Measurements from ENCODE around the gene PODXL2.

GRCh38 chr3:127690106-127690505, 61.1 kb downstream of the PODXL2 start:
- TF ChIP-seq, protein P1, sequence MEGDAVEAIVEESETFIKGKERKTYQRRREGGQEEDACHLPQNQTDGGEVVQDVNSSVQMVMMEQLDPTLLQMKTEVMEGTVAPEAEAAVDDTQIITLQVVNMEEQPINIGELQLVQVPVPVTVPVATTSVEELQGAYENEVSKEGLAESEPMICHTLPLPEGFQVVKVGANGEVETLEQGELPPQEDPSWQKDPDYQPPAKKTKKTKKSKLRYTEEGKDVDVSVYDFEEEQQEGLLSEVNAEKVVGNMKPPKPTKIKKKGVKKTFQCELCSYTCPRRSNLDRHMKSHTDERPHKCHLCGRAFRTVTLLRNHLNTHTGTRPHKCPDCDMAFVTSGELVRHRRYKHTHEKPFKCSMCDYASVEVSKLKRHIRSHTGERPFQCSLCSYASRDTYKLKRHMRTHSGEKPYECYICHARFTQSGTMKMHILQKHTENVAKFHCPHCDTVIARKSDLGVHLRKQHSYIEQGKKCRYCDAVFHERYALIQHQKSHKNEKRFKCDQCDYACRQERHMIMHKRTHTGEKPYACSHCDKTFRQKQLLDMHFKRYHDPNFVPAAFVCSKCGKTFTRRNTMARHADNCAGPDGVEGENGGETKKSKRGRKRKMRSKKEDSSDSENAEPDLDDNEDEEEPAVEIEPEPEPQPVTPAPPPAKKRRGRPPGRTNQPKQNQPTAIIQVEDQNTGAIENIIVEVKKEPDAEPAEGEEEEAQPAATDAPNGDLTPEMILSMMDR (conservative IDR thresholded peaks at IDR 0.05): no peak
- TF ChIP-seq ZFX (IDR thresholded peaks at IDR 0.05): no peak

Measured in C4-2B (cell line).